HepG2 (cell line): ENCODE measurements around the gene RAB40C. TPM values are rescaled to one million over a fixed set of nuclear protein-coding genes. Genes with fewer than 3 reads are reported as not detected.

Experiments
- CTCF ChIP-seq: sonication (generic); formaldehyde crosslinking; IDR thresholded peaks from 2 replicates; pipeline ENCODE4 v1.5.0; 2020; ENCODE audit warnings: mild to moderate bottlenecking, missing genetic modification reagents, moderate library complexity
- DPF2 ChIP-seq: sonication (generic); formaldehyde crosslinking; IDR thresholded peaks from 2 replicates; pipeline ENCODE4 v1.4.0; 2020; ENCODE audit warnings: mild to moderate bottlenecking, low read depth, missing genetic modification reagents, borderline replicate concordance
- FOXK2 ChIP-seq: fragments of 450-650 bp; IDR thresholded peaks from 2 replicates; pipeline ENCODE4 v1.6.1; 2016
- RBFOX2 ChIP-seq: fragments of 200-400 bp; formaldehyde crosslinking; IDR thresholded peaks from 2 replicates; pipeline ENCODE4 v1.6.1; 2017; ENCODE audit warnings: low read depth, mild to moderate bottlenecking, low read length
- RBM22 ChIP-seq: fragments of 200-400 bp; formaldehyde crosslinking; optimal IDR thresholded peaks from 2 replicates; pipeline ENCODE3; 2017; ENCODE audit warnings: mild to moderate bottlenecking, low read length, moderate library complexity
- SIX1 ChIP-seq: sonication (generic); formaldehyde crosslinking; IDR thresholded peaks from 2 replicates; pipeline ENCODE4 v1.4.0; 2020; ENCODE audit warnings: missing genetic modification reagents, borderline replicate concordance
- ZNF124 ChIP-seq: sonication (generic); formaldehyde crosslinking; IDR thresholded peaks from 2 replicates; pipeline ENCODE4 v1.4.0; 2020; ENCODE audit warnings: missing genetic modification reagents
- ZNF776 ChIP-seq: sonication (generic); formaldehyde crosslinking; IDR thresholded peaks from 2 replicates; pipeline ENCODE4 v1.4.0; 2020; ENCODE audit warnings: mild to moderate bottlenecking, missing genetic modification reagents
- polyA plus RNA-seq, 8 experiments: library from polyadenylated mRNA; depleted of rRNA in 3 of 8; stranded (reverse) in 7 of 8; unstranded in 1 of 8; fragments of >200 nt; fragmentation: Illumina TruSeq in 4 of 8; extraction: Trizol in 4 of 8; gene quantifications; 2 replicates each; pipeline versions ENCODE4 v1.2.1 to v1.2.3, GENCODE V29; 2011 to 2016; ENCODE audit warnings: low read depth in 4 of 8, missing spikeins in 1 of 8, mixed read lengths in 1 of 8; ENCODE audit not compliant: insufficient read depth in 1 of 8
- total RNA-seq, 5 experiments: library from RNA; depleted of rRNA; stranded (reverse); fragments of >200 nt; fragmentation: Illumina TruSeq; extraction: Trizol; gene quantifications; 2 replicates each; pipeline ENCODE4 v1.2.3, GENCODE V29; 2016; ENCODE audit warnings: low read depth in 1 of 5
- TF ChIP-seq, protein P1 (sequence below): sonication (generic); formaldehyde crosslinking; IDR thresholded peaks from 2 replicates; pipeline ENCODE4 v1.4.0; 2020; ENCODE audit warnings: missing genetic modification reagents, borderline replicate concordance
- TF ChIP-seq, protein P2 (sequence below): sonication (generic); formaldehyde crosslinking; IDR thresholded peaks from 2 replicates; pipeline ENCODE4 v1.5.1; 2020; ENCODE audit warnings: missing genetic modification reagents, mild to moderate bottlenecking, borderline replicate concordance
- TF ChIP-seq, protein P3 (sequence below): sonication (generic); formaldehyde crosslinking; IDR thresholded peaks from 2 replicates; pipeline ENCODE4 v1.8.1; 2023; ENCODE audit warnings: mild to moderate bottlenecking, missing genetic modification reagents
- TF ChIP-seq, protein P4 (sequence below): sonication (generic); formaldehyde crosslinking; IDR thresholded peaks from 2 replicates; pipeline ENCODE4 v1.5.0; 2020; ENCODE audit warnings: missing genetic modification reagents

RAB40C gene
- total and polyA plus RNA-seq, 2 of the 13 experiments (the other 11 are each of a cell fraction or from before 2014, with no cell fraction given): 7.7 to 11.5 TPM

GRCh38 chr16:578870-579405, 10.9 kb upstream of the RAB40C start (continued):
- TF ChIP-seq, protein P1, sequence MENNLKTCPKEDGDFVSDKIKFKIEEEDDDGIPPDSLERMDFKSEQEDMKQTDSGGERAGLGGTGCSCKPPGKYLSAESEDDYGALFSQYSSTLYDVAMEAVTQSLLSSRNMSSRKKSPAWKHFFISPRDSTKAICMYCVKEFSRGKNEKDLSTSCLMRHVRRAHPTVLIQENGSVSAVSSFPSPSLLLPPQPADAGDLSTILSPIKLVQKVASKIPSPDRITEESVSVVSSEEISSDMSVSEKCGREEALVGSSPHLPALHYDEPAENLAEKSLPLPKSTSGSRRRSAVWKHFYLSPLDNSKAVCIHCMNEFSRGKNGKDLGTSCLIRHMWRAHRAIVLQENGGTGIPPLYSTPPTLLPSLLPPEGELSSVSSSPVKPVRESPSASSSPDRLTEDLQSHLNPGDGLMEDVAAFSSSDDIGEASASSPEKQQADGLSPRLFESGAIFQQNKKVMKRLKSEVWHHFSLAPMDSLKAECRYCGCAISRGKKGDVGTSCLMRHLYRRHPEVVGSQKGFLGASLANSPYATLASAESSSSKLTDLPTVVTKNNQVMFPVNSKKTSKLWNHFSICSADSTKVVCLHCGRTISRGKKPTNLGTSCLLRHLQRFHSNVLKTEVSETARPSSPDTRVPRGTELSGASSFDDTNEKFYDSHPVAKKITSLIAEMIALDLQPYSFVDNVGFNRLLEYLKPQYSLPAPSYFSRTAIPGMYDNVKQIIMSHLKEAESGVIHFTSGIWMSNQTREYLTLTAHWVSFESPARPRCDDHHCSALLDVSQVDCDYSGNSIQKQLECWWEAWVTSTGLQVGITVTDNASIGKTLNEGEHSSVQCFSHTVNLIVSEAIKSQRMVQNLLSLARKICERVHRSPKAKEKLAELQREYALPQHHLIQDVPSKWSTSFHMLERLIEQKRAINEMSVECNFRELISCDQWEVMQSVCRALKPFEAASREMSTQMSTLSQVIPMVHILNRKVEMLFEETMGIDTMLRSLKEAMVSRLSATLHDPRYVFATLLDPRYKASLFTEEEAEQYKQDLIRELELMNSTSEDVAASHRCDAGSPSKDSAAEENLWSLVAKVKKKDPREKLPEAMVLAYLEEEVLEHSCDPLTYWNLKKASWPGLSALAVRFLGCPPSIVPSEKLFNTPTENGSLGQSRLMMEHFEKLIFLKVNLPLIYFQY: peak; percentile 56; the same call in 1 of the 2 replicates
- TF ChIP-seq DPF2 (CRISPR knock-in tag) (no peak), FOXK2 (no peak), CTCF (CRISPR knock-in tag) (peak; percentile 98), ZNF776 (CRISPR knock-in tag) (no peak), ZNF124 (CRISPR knock-in tag) (no peak), RBFOX2 (peak; percentile 33; the same call in 1 of the 2 replicates), RBM22 (no peak), SIX1 (no peak)
- TF ChIP-seq, protein P2, sequence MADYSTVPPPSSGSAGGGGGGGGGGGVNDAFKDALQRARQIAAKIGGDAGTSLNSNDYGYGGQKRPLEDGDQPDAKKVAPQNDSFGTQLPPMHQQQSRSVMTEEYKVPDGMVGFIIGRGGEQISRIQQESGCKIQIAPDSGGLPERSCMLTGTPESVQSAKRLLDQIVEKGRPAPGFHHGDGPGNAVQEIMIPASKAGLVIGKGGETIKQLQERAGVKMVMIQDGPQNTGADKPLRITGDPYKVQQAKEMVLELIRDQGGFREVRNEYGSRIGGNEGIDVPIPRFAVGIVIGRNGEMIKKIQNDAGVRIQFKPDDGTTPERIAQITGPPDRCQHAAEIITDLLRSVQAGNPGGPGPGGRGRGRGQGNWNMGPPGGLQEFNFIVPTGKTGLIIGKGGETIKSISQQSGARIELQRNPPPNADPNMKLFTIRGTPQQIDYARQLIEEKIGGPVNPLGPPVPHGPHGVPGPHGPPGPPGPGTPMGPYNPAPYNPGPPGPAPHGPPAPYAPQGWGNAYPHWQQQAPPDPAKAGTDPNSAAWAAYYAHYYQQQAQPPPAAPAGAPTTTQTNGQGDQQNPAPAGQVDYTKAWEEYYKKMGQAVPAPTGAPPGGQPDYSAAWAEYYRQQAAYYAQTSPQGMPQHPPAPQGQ: no peak
- TF ChIP-seq, protein P3, sequence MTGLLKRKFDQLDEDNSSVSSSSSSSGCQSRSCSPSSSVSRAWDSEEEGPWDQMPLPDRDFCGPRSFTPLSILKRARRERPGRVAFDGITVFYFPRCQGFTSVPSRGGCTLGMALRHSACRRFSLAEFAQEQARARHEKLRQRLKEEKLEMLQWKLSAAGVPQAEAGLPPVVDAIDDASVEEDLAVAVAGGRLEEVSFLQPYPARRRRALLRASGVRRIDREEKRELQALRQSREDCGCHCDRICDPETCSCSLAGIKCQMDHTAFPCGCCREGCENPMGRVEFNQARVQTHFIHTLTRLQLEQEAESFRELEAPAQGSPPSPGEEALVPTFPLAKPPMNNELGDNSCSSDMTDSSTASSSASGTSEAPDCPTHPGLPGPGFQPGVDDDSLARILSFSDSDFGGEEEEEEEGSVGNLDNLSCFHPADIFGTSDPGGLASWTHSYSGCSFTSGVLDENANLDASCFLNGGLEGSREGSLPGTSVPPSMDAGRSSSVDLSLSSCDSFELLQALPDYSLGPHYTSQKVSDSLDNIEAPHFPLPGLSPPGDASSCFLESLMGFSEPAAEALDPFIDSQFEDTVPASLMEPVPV (CRISPR knock-in tag): no peak
- TF ChIP-seq, protein P4, sequence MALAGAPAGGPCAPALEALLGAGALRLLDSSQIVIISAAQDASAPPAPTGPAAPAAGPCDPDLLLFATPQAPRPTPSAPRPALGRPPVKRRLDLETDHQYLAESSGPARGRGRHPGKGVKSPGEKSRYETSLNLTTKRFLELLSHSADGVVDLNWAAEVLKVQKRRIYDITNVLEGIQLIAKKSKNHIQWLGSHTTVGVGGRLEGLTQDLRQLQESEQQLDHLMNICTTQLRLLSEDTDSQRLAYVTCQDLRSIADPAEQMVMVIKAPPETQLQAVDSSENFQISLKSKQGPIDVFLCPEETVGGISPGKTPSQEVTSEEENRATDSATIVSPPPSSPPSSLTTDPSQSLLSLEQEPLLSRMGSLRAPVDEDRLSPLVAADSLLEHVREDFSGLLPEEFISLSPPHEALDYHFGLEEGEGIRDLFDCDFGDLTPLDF (CRISPR knock-in tag): no peak
